IMR-90 (cell line): ENCODE results near the gene KDM2A. TPM values are rescaled to one million over a fixed set of nuclear protein-coding genes. Genes with fewer than 3 reads are reported as not detected.
A peak's percentile ranks its signal among the peaks of the same experiment; 100 is the strongest.

ENCODE experiments used
- ATAC-seq: fragments of 200-7000 bp; cut with Tn5 transposase; 2 replicates; pipeline ENCODE4 v1.9.1; 2020; ENCODE audit warnings: low read depth, mild to moderate bottlenecking, moderate library complexity
- BruUV-seq: library from RNA; stranded (reverse); fragments of 400-500 nt; replicated peaks from 2 replicates; lab custom pipeline; 2021; lab: Mats Ljungman, UMichigan
- CTCF ChIA-PET: fragments of 300-600 bp; formaldehyde crosslinking; extraction: SDS; loops from one replicate; lab custom pipeline; 2021; ENCODE audit warnings: antibody characterized with exemption; lab: Yijun Ruan, JAX
- POLR2A ChIA-PET: fragments of 300-600 bp; sonication (Branson Sonifier 250); formaldehyde crosslinking; loops from one replicate; lab custom pipeline; 2022; ENCODE audit warnings: antibody characterized with exemption; ENCODE audit not compliant: unreplicated experiment; lab: Charles Lee
- DNase-seq: peaks from one replicate; pipeline ENCODE4 v3.0.0; 2013
- H2AFZ ChIP-seq: replicated peaks from 2 replicates; pipeline ENCODE3; 2013; ENCODE audit warnings: low read length, mild to moderate bottlenecking; ENCODE audit not compliant: poor library complexity
- H2AK5ac ChIP-seq: 2 replicates; pipeline ENCODE4 v1.6.1; 2013; ENCODE audit warnings: low read depth, low read length, inconsistent platforms
- H2AK9ac ChIP-seq: replicated peaks from 2 replicates; pipeline ENCODE3; 2013; ENCODE audit warnings: mild to moderate bottlenecking, low read depth, low read length, moderate library complexity; ENCODE audit not compliant: poor library complexity
- H2BK120ac ChIP-seq: 2 replicates; pipeline ENCODE4 v1.6.1; 2013; ENCODE audit warnings: low read depth, low read length, inconsistent platforms
- H2BK15ac ChIP-seq: 3 replicates; pipeline ENCODE4 v1.6.1; 2013; ENCODE audit warnings: low read depth, low read length, inconsistent platforms
- H2BK20ac ChIP-seq: 2 replicates; pipeline ENCODE4 v1.6.1; 2013; ENCODE audit warnings: low read depth, mild to moderate bottlenecking, inconsistent platforms, low read length, moderate library complexity
- H2BK5ac ChIP-seq: 2 replicates; pipeline ENCODE4 v1.6.1; 2013; ENCODE audit warnings: mild to moderate bottlenecking, low read depth, low read length, inconsistent platforms; ENCODE audit not compliant: poor library complexity, severe bottlenecking
- H3K14ac ChIP-seq: replicated peaks from 2 replicates; pipeline ENCODE4 v1.6.1; 2013; ENCODE audit warnings: low read depth, low read length, inconsistent platforms
- H3K18ac ChIP-seq: 2 replicates; pipeline ENCODE4 v1.6.1; 2013; ENCODE audit warnings: low read depth, low read length, control low read depth
- H3K23ac ChIP-seq: 2 replicates; pipeline ENCODE4 v1.6.1; 2013; ENCODE audit warnings: low read depth, low read length, inconsistent platforms
- H3K27ac ChIP-seq: 2 replicates; pipeline ENCODE4 v1.5.1; 2013; ENCODE audit warnings: mild to moderate bottlenecking, control low read depth, low read length; ENCODE audit not compliant: insufficient read depth
- H3K27me3 ChIP-seq: 2 replicates; pipeline ENCODE4 v1.6.1; 2013; ENCODE audit warnings: low read length; ENCODE audit not compliant: control insufficient read depth, insufficient read depth
- H3K36me3 ChIP-seq: 2 replicates; pipeline ENCODE4 v1.6.1; 2013; ENCODE audit warnings: low read length, mixed read lengths; ENCODE audit not compliant: control insufficient read depth, insufficient read depth
- H3K4ac ChIP-seq: 2 replicates; pipeline ENCODE4 v1.6.1; 2013; ENCODE audit warnings: low read depth, low read length, inconsistent platforms
- H3K4me1 ChIP-seq: 2 replicates; pipeline ENCODE4 v1.6.1; 2013; ENCODE audit warnings: low read length, mixed read lengths; ENCODE audit not compliant: control insufficient read depth, insufficient read depth
- H3K4me2 ChIP-seq: 2 replicates; pipeline ENCODE4 v1.6.1; 2013; ENCODE audit warnings: low read depth, mild to moderate bottlenecking, control low read depth, low read length, moderate library complexity
- H3K4me3 ChIP-seq: 2 replicates; pipeline ENCODE4 v1.5.1; 2013; ENCODE audit warnings: low read depth, mild to moderate bottlenecking, control low read depth, low read length, moderate library complexity; ENCODE audit not compliant: insufficient read depth
- H3K56ac ChIP-seq: 2 replicates; pipeline ENCODE4 v1.6.1; 2013; ENCODE audit warnings: low read length, inconsistent platforms; ENCODE audit not compliant: insufficient read depth; ENCODE audit errors: extremely low read depth
- H3K79me1 ChIP-seq, 2 experiments: 2 replicates each; pipeline ENCODE4 v1.6.1; 2013; ENCODE audit warnings: low read length in 2 of 2, inconsistent platforms in 1 of 2, low read depth in 1 of 2
- H3K9ac ChIP-seq: 2 replicates; pipeline ENCODE4 v1.6.1; 2013; ENCODE audit warnings: low read depth, low read length, control low read depth
- H3K9me1 ChIP-seq: 2 replicates; pipeline ENCODE4 v1.6.1; 2013; ENCODE audit warnings: low read length, inconsistent platforms; ENCODE audit not compliant: insufficient read depth
- H3K9me3 ChIP-seq: 2 replicates; pipeline ENCODE4 v1.6.1; 2013; ENCODE audit warnings: low read length; ENCODE audit not compliant: control insufficient read depth, insufficient read depth
- H4K20me1 ChIP-seq: 2 replicates; pipeline ENCODE4 v1.6.1; 2013; ENCODE audit warnings: low read length, inconsistent platforms; ENCODE audit not compliant: insufficient read depth
- H4K5ac ChIP-seq: 2 replicates; pipeline ENCODE4 v1.6.1; 2013; ENCODE audit warnings: mild to moderate bottlenecking, low read depth, low read length, control low read depth
- H4K8ac ChIP-seq, 2 experiments: 2 replicates each; pipeline ENCODE4 v1.6.1; 2013; ENCODE audit warnings: low read depth in 2 of 2, low read length in 2 of 2, control low read depth in 1 of 2, inconsistent platforms in 1 of 2
- H4K91ac ChIP-seq: 2 replicates; pipeline ENCODE4 v1.6.1; 2013; ENCODE audit warnings: low read depth, low read length, inconsistent platforms; ENCODE audit not compliant: insufficient read depth
- FOS ChIP-seq: fragments of 150-350 bp; IDR thresholded peaks from 2 replicates; pipeline ENCODE4 v1.6.1; 2016; ENCODE audit warnings: low read depth, low read length
- MAFK ChIP-seq: IDR thresholded peaks from 2 replicates; pipeline ENCODE4 v1.6.1; 2012; ENCODE audit warnings: low read depth, low read length, improper control_type of control experiment
- MAZ ChIP-seq: IDR thresholded peaks from 2 replicates; pipeline ENCODE4 v1.6.1; 2012; ENCODE audit warnings: low read depth, mild to moderate bottlenecking, low read length, improper control_type of control experiment, moderate library complexity, borderline replicate concordance
- NFE2L2 ChIP-seq: fragments of 150-350 bp; IDR thresholded peaks from 2 replicates; pipeline ENCODE4 v1.6.1; 2016; ENCODE audit warnings: low read depth, mild to moderate bottlenecking, low read length
- POLR2A ChIP-seq: IDR thresholded peaks from 2 replicates; pipeline ENCODE4 v1.6.1; 2012; ENCODE audit warnings: mild to moderate bottlenecking, low read depth, low read length
- RAD21 ChIP-seq: IDR thresholded peaks from 2 replicates; pipeline ENCODE4 v1.6.1; 2012; ENCODE audit warnings: low read length, improper control_type of control experiment
- RFX5 ChIP-seq: IDR thresholded peaks from 2 replicates; pipeline ENCODE4 v1.8.0; 2012; ENCODE audit warnings: low read depth, mild to moderate bottlenecking, low read length, moderate library complexity
- WGBS, 2 experiments: methylation state at CpG; one replicate each; pipeline versions ENCODE4 v1.1.5 to v1.1.7; 2013; ENCODE audit warnings: missing lambda C conversion rate in 2 of 2; ENCODE audit not compliant: insufficient read length in 1 of 2; ENCODE audit errors: extremely low coverage in 2 of 2; 5-methylcytosine and 5-hydroxymethylcytosine counted together
- dilution Hi-C: fragments of 300-500 bp; cut with HindIII; formaldehyde crosslinking; loops from one replicate; pipeline ENCODE4 v1.14.3; 2018; ENCODE audit warnings: low sequenced_read_pairs; ENCODE audit not compliant: unreplicated experiment
- in situ Hi-C: fragments of 300-500 bp; cut with MboI; formaldehyde crosslinking; loops from 3 replicates; pipeline ENCODE4 v1.14.3; 2019; ENCODE audit warnings: low sequenced_read_pairs, inconsistent platforms, mixed read lengths
- intact Hi-C: fragments of 100-400 bp; cut with micrococcal nuclease; formaldehyde crosslinking; loops from 2 replicates; pipeline ENCODE4 v1.10.0; 2022
- polyA plus RNA-seq, 3 experiments: library from polyadenylated mRNA; depleted of rRNA; stranded (reverse); fragments of >200 nt; gene quantifications; 2 replicates each; pipeline ENCODE4 v1.2.3, GENCODE V29; 2012; ENCODE audit warnings: low replicate concordance in 1 of 3
- total RNA-seq: library from RNA; depleted of rRNA; stranded (reverse); fragments of >200 nt; gene quantifications from 2 replicates; pipeline ENCODE4 v1.2.3, GENCODE V29; 2012

Gene KDM2A
- total and polyA plus RNA-seq, 2 of the 4 experiments (the other 2 are of a cell fraction): 26.7 to 42.6 TPM

GRCh38 chr11:67118181-67118766 lies 789 bp upstream of the KDM2A start:
- Histone ChIP-seq H3K56ac (no peak overlapping the region), H3K79me1 (peaks cover 0 to 8% of the 10 kb centered on the region in 2 experiments; a peak in 1 of 4 replicates), H3K14ac (no peak overlapping the region), H3K18ac (peak overlapping the region; percentile 91), H3K9me1 (no peaks in the 10 kb centered on the region; the same call in 1 of the 2 replicates), H3K9ac (peak overlapping the region; percentile 66), H2BK15ac (no peak overlapping the region), H3K4me1 (peaks cover 8% of the 10 kb centered on the region), H4K5ac (peak overlapping the region; percentile 100), H4K8ac (peak overlapping the region; percentile 91 to 98), H2BK120ac (peak overlapping the region; percentile 70), H3K27me3 (no peaks in the 10 kb centered on the region), H3K4me3 (no peak overlapping the region), H3K36me3 (peaks cover 5% of the 10 kb centered on the region), H3K27ac (peak overlapping the region; percentile 95), H4K91ac (peak overlapping the region; percentile 85), H2BK20ac (no peak overlapping the region), H3K4ac (peak overlapping the region; percentile 73), H2AK5ac (no peak overlapping the region; the same call in 1 of the 2 replicates), H2AK9ac (peak overlapping the region; percentile 31), H3K9me3 (no peaks in the 10 kb centered on the region), H3K23ac (0 out of 2 replicates have a peak overlapping the region, but pooled peaks have one; percentile 3), H2BK5ac (peak overlapping the region; percentile 79), H3K4me2 (peak overlapping the region; percentile 69), H2AFZ (peak overlapping the region; percentile 97), H4K20me1 (peaks cover 30% of the 10 kb centered on the region)
- no TSS peak for BruUV-seq
- in situ Hi-C loops (no loop called here), intact Hi-C loops (no loop called here), dilution Hi-C loops (no loop called here)
- DNase-seq (no peak), ATAC-seq (no peak; the same call in 1 of the 2 replicates)
- TF ChIP-seq RAD21 (no peak), RFX5 (no peak), NFE2L2 (no peak), POLR2A (peak; percentile 33; the same call in 1 of the 2 replicates), MAZ (0 out of 2 replicates have a peak, but pooled peaks have one; percentile 12), MAFK (no peak), FOS (no peak)
- ChIA-PET POLR2A (no interaction called here), CTCF (no interaction called here)
- WGBS, 2 experiments: 20% methylated on average over 31 of the region's 59 CpGs; no CpG with 5 or more reads in 1 of the 2 experiments
